Bronchial epithelial cell (primary cell): ENCODE measurements around the gene SPOPL. TPM values are rescaled to one million over a fixed set of nuclear protein-coding genes. Genes with fewer than 3 reads are reported as not detected.
"Not testable (repeated sequence)": the region's sequence is repeated elsewhere in the genome, so short reads cannot be mapped to it uniquely, and the experiment has no call there.

ENCODE experiments used
- DNase-seq: peaks from one replicate; pipeline ENCODE4 v3.0.0-alpha.2; 2010; ENCODE audit warnings: low read depth
- FAIRE-seq: peaks from 2 replicates; lab custom pipeline; 2011; peaks lifted over from hg19 to GRCh38; lab: Jason Lieb, UNC
- H3K27me3 ChIP-seq: 2 replicates; pipeline ENCODE4 v1.5.1; 2011; ENCODE audit warnings: low read length; ENCODE audit not compliant: control insufficient read depth, insufficient read depth
- H3K36me3 ChIP-seq: 2 replicates; pipeline ENCODE4 v1.5.1; 2011; ENCODE audit warnings: low read length; ENCODE audit not compliant: control insufficient read depth, insufficient read depth
- H3K4me3 ChIP-seq: 2 replicates; pipeline ENCODE4 v1.5.1; 2011; ENCODE audit warnings: mild to moderate bottlenecking, low read depth, low read length, control low read depth
- total RNA-seq: library from RNA; depleted of rRNA; stranded (reverse); fragments of >200 nt; gene quantifications from 2 replicates; pipeline ENCODE4 v1.2.1, GENCODE V29; 2014
- TF ChIP-seq, protein P1 (sequence below): IDR thresholded peaks from 2 replicates; pipeline ENCODE4 v1.5.1; 2011; ENCODE audit warnings: mild to moderate bottlenecking, moderate library complexity, low read length, control low read depth, inconsistent platforms; ENCODE audit not compliant: insufficient read depth, severe bottlenecking

Gene SPOPL
- total RNA-seq, 1 donor from 2014 or later: 34.8 TPM

GRCh38 chr2:138534791-138535190, 33.2 kb downstream of the SPOPL start:
- H3K27me3 ChIP-seq: no peaks in the 10 kb centered on the region
- TF ChIP-seq, protein P1, sequence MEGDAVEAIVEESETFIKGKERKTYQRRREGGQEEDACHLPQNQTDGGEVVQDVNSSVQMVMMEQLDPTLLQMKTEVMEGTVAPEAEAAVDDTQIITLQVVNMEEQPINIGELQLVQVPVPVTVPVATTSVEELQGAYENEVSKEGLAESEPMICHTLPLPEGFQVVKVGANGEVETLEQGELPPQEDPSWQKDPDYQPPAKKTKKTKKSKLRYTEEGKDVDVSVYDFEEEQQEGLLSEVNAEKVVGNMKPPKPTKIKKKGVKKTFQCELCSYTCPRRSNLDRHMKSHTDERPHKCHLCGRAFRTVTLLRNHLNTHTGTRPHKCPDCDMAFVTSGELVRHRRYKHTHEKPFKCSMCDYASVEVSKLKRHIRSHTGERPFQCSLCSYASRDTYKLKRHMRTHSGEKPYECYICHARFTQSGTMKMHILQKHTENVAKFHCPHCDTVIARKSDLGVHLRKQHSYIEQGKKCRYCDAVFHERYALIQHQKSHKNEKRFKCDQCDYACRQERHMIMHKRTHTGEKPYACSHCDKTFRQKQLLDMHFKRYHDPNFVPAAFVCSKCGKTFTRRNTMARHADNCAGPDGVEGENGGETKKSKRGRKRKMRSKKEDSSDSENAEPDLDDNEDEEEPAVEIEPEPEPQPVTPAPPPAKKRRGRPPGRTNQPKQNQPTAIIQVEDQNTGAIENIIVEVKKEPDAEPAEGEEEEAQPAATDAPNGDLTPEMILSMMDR: no peak
- FAIRE-seq (no peak), DNase-seq (peak; percentile 80)
- no peak overlapping the region for H3K4me3 ChIP-seq
- H3K36me3 ChIP-seq: no peaks in the 10 kb centered on the region

- no peak overlapping the region for H3K4me3 ChIP-seq
- TF ChIP-seq, protein P1: no peak
- no peak for FAIRE-seq
- H3K27me3 ChIP-seq: no peaks in the 10 kb centered on the region
- peak; percentile 5 for DNase-seq
- no peaks in the 10 kb centered on the region for H3K36me3 ChIP-seq
Observed at GRCh38 chr2:138536302-138536701, 34.7 kb downstream of the SPOPL start.

GRCh38 chr2:138536740-138537139, 35.2 kb downstream of the SPOPL start:
- TF ChIP-seq, protein P1: no peak
- FAIRE-seq: no peak

GRCh38 chr2:138537170-138537915, 35.8 kb downstream of the SPOPL start:
- Histone ChIP-seq H3K27me3 (no peaks in the 10 kb centered on the region), H3K36me3 (no peaks in the 10 kb centered on the region), H3K4me3 (no peak overlapping the region)
- TF ChIP-seq, protein P1: no peak
- FAIRE-seq (no peak), DNase-seq (no peak)

More at GRCh38 chr2:138536740-138537139, 35.2 kb downstream of the SPOPL start:
- DNase-seq: no peak
- H3K27me3 ChIP-seq: no peaks in the 10 kb centered on the region
- no peak overlapping the region for H3K4me3 ChIP-seq
- no peaks in the 10 kb centered on the region for H3K36me3 ChIP-seq

DNA sequence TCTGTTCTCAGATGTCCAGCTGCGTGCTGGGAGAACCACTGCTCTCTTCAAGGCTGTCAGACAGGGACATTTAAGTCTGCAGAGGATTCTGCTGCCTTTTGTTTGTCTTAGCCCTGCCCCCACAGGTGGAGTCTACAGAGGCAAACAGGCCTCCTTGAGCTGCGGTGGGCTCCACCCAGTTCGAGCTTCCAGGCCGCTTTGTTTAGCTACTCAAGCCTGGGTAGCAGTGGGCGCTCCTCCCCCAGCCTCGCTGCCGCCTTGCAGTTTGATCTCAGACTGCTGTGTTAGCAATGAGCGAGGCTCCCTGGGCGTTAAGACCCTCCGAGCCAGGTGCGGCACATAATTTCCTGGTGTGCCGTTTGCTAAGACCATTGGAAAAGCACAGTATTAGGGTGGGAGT, 42.6 kb downstream of the SPOPL start:
- H3K27me3 ChIP-seq, DNase-seq, H3K4me3 ChIP-seq, FAIRE-seq, H3K36me3 ChIP-seq: not testable (repeated sequence)

GRCh38 chr2:138548796-138549195, 47.2 kb downstream of the SPOPL start:
- TF ChIP-seq, protein P1: no peak
- DNase-seq (no peak), FAIRE-seq (no peak)
- Histone ChIP-seq H3K27me3 (no peaks in the 10 kb centered on the region), H3K36me3 (peaks cover 2% of the 10 kb centered on the region), H3K4me3 (no peak overlapping the region)
